KG1 (cell line): ENCODE measurements around the gene MON2.
"Not testable (repeated sequence)": the region's sequence is repeated elsewhere in the genome, so short reads cannot be mapped to it uniquely, and the experiment has no call there.

Source experiments
- DNase-seq: peaks from one replicate; lab custom pipeline; 2025; lab: John Stamatoyannopoulos, UW

Gene MON2

GRCh38 chr12:62471734-62472133 lies 5.1 kb downstream of the MON2 start:
- DNase-seq = no peak

- DNase-seq = no peak
These were observed 5.8 kb downstream of the MON2 start for GRCh38 chr12:62472472-62472871.

- DNase-seq = no peak
These were observed 15.4 kb downstream of the MON2 start for GRCh38 chr12:62481843-62482540.

GRCh38 chr12:62482769-62483168 lies 16.1 kb downstream of the MON2 start:
- DNase-seq = no peak

DNA sequence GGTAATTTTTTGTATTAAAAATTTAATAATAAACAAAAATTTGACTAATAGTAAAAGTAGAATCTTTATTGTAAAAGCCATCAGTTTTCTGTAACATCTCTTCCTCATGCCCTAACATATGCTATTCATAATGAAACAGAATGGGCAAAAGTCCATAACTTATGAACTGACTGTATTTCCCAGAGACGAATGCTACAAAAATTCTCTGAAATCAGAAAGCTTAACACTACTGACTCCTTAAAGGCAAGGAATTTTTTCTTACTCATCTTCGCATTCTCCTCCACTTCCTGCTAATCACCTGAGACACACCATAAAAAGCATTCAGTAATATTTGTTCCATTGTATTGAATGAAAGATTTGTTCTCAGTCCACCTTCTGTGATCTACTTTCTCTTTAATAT lies 17.6 kb downstream of the MON2 start:
- DNase-seq = no peak

GRCh38 chr12:62505786-62506185 lies 39.2 kb downstream of the MON2 start:
- DNase-seq = no peak

- no peak for DNase-seq
These were observed 46.3 kb downstream of the MON2 start for GRCh38 chr12:62512901-62513300.

GRCh38 chr12:62514080-62514479 lies 47.5 kb downstream of the MON2 start:
- not testable (repeated sequence) for DNase-seq

DNA sequence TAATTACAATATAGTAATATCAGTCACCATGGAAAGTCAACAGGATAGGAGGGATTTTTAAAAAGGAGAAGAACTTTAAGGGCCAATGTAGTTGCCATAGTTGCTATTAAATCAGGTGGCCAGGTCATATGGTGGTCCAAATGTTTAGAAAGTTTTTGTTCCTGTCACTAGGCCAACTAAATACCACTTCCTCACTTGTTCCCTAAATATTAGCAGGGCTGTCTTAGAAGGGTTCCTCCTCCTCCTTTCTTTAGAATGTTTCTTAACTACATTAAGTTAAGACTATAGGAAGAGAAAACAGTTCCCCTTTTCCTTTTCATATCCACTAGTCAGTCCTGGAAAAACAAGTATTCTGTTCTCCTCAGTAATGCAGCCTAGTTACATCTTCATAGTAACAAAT lies 50.3 kb downstream of the MON2 start:
- DNase-seq = no peak

GRCh38 chr12:62517887-62518286 lies 51.3 kb downstream of the MON2 start:
- no peak for DNase-seq

DNA sequence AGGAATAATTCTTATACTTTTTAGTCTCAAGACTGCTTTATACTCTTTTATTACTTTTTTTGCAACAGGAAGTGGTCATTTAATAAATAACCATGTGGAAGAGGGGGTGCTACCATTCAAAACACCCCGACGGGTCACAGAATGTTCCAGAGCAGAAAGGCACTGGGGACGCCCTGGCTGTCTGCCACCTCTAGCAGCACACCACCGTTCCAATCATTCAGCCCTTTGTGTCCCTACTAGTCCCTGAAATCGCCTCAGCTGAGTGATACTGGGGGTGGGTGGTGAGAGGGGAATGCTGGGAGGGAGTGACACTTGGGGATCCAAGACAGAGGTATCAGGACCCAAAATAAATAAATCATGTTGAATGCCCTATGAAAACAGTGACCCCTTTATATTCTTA lies 52.4 kb downstream of the MON2 start:
- no peak for DNase-seq

DNA sequence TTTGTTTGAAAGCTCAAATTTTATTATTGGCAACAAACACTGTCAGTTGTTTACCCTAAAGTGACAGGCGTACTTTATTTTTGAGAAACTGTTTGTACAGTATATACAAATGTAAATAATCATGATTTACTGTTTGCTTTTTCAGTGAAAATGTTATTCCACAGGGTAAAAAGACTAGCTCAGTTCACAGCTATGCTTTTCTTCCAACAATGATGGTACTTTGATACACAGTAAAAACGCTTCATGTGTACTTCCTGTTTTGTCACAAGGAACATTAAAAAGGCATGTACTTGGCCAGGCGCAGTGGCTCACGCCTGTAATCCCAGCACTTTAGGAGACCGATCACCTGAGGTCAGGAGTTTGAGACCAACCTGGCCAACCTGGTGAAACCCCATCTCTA lies 53.7 kb downstream of the MON2 start:
- no peak for DNase-seq

- DNase-seq = no peak
These were observed 56.4 kb downstream of the MON2 start for GRCh38 chr12:62522984-62523383.

GRCh38 chr12:62523619-62524018 lies 57.0 kb downstream of the MON2 start:
- no peak for DNase-seq

DNA sequence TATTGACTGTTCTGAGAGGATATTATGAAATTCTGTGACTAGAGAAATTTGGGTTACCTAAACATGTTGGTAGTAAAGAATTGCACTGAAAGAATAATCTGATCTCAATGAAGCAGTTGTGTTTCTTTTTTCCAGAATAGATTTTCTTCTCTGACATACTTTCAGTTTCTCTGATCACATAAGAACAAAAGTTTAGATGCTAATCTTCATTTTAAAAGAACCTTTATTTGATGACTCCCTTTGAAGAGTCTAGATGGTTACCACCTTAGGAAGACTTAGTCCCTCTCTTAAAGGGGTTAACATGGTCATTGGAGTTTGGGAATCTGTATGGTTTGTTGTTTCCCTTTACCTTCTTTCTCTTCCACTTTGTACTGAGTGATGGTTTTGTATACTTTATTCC lies 58.6 kb downstream of the MON2 start:
- no peak for DNase-seq

GRCh38 chr12:62530596-62530995 lies 64.0 kb downstream of the MON2 start:
- no peak for DNase-seq

DNA sequence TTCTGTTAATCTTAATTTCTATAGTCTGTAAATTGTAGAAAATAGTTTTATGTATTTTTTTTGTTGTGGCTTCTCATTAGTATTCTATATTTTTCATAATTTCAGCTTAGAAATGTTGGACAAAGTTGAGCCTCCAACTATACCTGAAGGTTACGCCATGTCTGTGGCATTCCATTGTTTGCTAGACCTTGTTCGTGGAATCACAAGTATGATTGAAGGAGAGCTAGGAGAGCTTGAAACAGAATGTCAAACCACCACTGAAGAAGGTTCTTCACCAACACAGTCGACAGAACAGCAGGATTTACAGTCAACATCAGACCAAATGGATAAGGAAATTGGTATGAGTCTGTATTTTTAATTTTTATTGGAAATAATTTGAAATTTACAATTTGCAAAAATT lies 65.7 kb downstream of the MON2 start:
- DNase-seq = no peak

DNA sequence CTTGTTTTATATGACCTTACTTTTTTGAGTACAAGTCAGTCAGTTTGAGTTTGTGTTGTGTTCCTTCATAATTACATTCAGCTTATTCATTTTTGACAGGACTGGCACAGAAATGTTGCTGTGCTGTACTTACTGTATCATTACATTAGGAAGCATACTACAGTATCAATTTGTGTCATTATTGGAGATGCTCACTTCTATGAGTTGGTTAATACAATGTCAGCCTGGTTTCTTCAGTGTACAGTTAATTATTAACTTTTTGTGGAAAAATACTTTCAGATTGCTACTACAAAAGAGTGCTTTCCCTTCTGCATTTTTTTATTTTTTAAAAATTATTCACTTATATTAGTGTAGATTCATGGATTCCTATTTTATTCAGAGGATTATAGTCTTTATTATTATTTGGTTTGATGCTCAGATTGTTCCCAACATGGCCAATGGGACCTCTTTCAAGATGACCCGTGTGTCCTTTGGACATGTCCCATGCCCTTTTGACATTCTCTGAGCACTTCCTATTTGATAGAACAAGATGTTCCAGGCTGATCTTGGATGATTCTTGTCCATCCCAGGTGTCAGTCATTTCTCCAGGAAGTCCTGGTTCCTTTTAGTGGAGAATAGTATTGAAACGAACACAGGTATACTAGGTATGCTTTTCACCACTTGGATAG lies 66.6 kb downstream of the MON2 start:
- DNase-seq = no peak

DNA sequence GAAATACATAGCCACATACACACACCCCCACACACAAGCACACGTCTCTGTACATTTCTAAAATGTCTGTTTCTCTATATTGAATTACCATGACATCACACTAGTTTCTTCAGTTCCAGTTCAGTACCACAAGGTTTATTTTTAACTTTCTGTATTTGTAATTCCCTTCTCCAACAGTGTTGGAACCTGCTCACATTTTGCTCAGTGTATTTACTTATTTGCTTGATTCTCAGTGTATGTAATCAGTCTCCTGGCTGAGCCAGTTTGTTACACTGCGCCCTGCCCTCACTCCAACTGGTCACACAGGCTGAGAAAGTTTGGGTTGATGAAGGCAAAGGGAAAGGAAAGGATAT lies 67.1 kb downstream of the MON2 start:
- no peak for DNase-seq

DNA sequence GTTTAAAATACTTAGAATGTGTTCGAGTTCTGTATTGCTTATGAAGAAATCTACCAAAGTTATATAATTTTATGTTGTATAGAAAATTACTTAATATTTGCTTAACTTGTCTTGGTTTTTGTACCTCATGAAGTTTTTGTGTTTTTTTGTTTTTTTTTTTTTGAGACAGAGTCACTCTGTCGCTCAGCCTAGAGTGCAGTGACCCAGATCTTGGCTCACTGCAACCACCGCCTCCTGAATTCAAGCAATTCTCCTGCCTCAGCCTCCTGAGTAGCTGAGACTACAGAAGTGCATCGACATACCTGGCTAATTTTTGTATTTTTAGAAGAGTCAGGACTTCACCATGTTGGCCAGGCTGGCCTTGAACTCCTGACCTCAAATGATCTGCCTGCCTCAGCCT lies 69.9 kb downstream of the MON2 start:
- DNase-seq = no peak

DNA sequence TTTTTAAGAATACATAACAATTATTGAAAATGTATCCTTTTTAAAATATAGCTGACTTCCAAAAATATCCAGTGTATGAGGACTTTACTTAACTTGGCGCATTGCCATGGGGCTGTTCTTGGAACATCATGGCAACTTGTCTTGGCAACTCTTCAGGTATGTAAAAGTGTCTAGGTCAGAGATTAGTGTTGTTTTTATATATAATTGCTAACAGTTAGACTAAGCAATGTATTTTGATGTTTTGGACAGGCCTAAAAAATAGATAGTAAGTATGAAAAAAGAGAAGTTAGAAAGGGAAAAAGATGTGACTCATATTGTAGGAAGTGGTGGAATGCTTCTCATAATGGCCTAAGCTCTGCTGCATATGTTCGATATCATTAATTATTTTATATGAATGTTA lies 70.9 kb downstream of the MON2 start:
- no peak for DNase-seq

DNA sequence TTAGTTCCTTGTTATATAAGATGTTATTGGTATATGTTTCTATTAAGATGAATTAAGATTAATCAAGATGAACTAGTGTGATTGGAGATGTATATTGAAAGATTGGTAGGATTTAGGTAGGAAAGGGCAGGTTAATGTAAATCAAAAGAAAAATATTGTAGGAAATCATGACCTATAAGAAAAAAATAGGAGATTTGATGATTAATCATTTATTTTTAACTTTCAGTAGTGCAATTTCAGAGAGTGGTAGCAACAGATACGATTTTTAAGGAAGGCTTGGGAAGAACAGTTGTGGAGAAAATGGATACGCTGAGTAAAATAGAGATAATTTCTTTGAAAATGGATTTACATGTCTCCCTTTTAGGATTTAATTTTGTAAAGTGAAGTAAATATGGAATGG lies 73.7 kb downstream of the MON2 start:
- no peak for DNase-seq

DNA sequence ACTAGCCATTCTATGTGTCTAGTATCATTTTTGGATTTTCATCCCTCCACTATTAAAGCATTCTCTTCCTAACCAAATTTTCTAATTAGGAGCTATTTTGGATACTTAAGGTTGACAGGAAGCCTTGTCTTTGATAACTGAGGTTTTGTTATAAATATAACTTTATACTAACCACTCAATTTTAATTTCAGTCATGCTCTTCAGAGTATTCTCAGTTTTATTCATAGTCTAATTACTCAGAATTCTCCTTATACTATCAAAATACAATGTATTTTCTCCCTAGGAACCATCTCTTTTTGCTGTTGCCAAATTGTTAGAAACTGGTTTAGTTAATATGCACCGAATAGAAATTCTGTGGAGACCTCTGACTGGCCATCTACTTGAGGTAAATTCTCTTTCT lies 76.2 kb downstream of the MON2 start:
- no peak for DNase-seq

DNA sequence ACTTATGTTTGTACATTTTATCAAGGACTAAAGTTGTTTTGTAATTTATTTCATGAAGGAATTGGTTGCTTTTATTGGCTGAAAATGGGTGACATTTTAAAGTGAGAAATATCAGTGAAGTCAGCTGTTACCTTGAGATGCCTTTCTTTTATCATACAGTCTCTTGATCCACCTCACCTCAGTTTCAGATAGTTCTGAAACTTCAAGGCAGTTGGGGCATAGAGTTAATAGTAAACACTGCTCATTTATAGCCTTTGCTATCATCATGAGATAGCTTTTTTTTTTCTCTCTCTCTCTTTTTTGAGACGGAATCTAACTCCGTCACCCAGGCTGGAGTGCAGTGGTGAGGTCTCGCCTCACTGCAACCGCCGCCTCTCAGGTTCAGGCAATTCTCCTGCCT lies 76.7 kb downstream of the MON2 start:
- no peak for DNase-seq
